Stomach (tissue), 9 donors: Measurements from ENCODE around the gene HTRA3. TPM values are rescaled to one million over a fixed set of nuclear protein-coding genes. Genes with fewer than 3 reads are reported as not detected.

Experiments used
- DNase-seq, 2 donors: peaks; one replicate each; pipeline versions ENCODE4 v3.0.0 to v3.0.0-alpha.2; 2013 to 2019
- H3K27ac ChIP-seq, 5 donors: fragments of 200-600 bp in 4 of 5; sonication (generic) in 4 of 5; one replicate each; pipeline ENCODE4 v1.5.1; 2013 to 2019; ENCODE audit warnings: mild to moderate bottlenecking in 1 of 5, moderate library complexity in 1 of 5
- H3K27me3 ChIP-seq, 3 donors: fragments of 200-600 bp; sonication (generic); one replicate each; pipeline ENCODE4 v1.5.1; 2017 to 2019; ENCODE audit warnings: mixed run types in 1 of 3
- H3K36me3 ChIP-seq, 4 donors: fragments of 200-600 bp; sonication (generic); 1 replicate in 3 of 4; 2 replicates in 1 of 4; pipeline ENCODE4 v1.5.1; 2016 to 2019
- H3K4me1 ChIP-seq, 4 donors: fragments of 200-600 bp; sonication (generic); one replicate each; pipeline ENCODE4 v1.5.1; 2016 to 2019
- H3K4me3 ChIP-seq, 4 donors: fragments of 200-600 bp; sonication (generic) in 3 of 4; one replicate each; pipeline ENCODE4 v1.5.1; 2016 to 2019; ENCODE audit warnings: mild to moderate bottlenecking in 1 of 4
- H3K9me3 ChIP-seq, 4 donors: fragments of 200-600 bp; sonication (generic); one replicate each; pipeline ENCODE4 v1.5.1; 2016 to 2019
- CTCF ChIP-seq, 7 experiments: fragments of 450-650 bp in 4 of 7; fragments of 200-600 bp in 3 of 7; sonication (generic) in 3 of 7; IDR thresholded peaks; one replicate each; pipeline ENCODE4 v1.5.1; 2016 to 2019; ENCODE audit warnings: antibody characterized with exemption in 7 of 7, control low read depth in 2 of 7, mild to moderate bottlenecking in 1 of 7
- EP300 ChIP-seq: sonication (generic); formaldehyde crosslinking; IDR thresholded peaks from one replicate; pipeline ENCODE4 v1.6.1; 2017; ENCODE audit warnings: antibody characterized with exemption
- POLR2A ChIP-seq, 4 donors: fragments of 450-650 bp; IDR thresholded peaks; one replicate each; pipeline ENCODE4 v1.6.1; 2016; ENCODE audit warnings: antibody characterized with exemption in 4 of 4, control low read depth in 2 of 4, mild to moderate bottlenecking in 1 of 4, moderate library complexity in 1 of 4
- POLR2AphosphoS5 ChIP-seq, 3 donors: sonication (generic); formaldehyde crosslinking; IDR thresholded peaks; one replicate each; pipeline ENCODE4 v1.6.1; 2016; ENCODE audit warnings: antibody characterized with exemption in 3 of 3
- WGBS, 5 donors: extraction: QIAGEN DNeasy Blood & Tissue Kit in 3 of 5; methylation state at CpG; one replicate each; pipeline versions ENCODE4 v1.1.5 to v1.1.7; 2013 to 2018; 5-methylcytosine and 5-hydroxymethylcytosine counted together
- intact Hi-C: fragments of 100-400 bp; cut with DNase I; formaldehyde crosslinking; loops from one replicate; pipeline ENCODE4 v1.15.1; 2023; ENCODE audit warnings: low total_unique reads
- polyA plus RNA-seq, 3 donors: library from polyadenylated mRNA; stranded (reverse); fragments of 200-250 nt; gene quantifications; one replicate each; pipeline ENCODE4 v1.2.3, GENCODE V29; 2013
- total RNA-seq, 5 donors: library from RNA; depleted of rRNA; stranded (reverse); fragments of >200 nt; gene quantifications; one replicate each; pipeline versions ENCODE4 v1.1.0 to v1.2.3, GENCODE V29; 2014 to 2016
- donor health status: healthy with polysubstance abuse.
- donor health status: Bipolar disorder and iron deficiency.
- donor health status: healthy.

Gene HTRA3
- total and polyA plus RNA-seq, 8 donors, result 6.6 to 26.8 (median 15.9) TPM

- Histone ChIP-seq H3K4me3 (no peak overlapping the region), H3K36me3 (no peaks in the 10 kb centered on the region), H3K27ac (peak overlapping the region in 2 of 5 donors; percentile 19 to 85), H3K9me3 (no peaks in the 10 kb centered on the region), H3K27me3 (no peaks in the 10 kb centered on the region), H3K4me1 (peaks cover 33 to 74% (median 56%) of the 10 kb centered on the region in 4 donors)
- intact Hi-C loops, result no loop called here
- TF ChIP-seq EP300, result no peak
- TF ChIP-seq POLR2AphosphoS5 (IDR thresholded peaks at IDR 0.05), result no peak
- peak in 1 of 2 donors; percentile 43 for DNase-seq
- 62 to 89% (median 72%) methylated on average over 6 of the region's 6 CpGs for WGBS, 5 donors
Observed at GRCh38 chr4:8278009-8278395, 8.4 kb downstream of the HTRA3 start.

GRCh38 chr4:8278421-8279287, 9.1 kb downstream of the HTRA3 start:
- peak in 1 of 2 donors; percentile 87 for DNase-seq
- H3K27ac ChIP-seq, result peak overlapping the region in 2 of 5 donors; percentile 7 to 85
- intact Hi-C loops, result no loop called here
- H3K36me3 ChIP-seq, result no peaks in the 10 kb centered on the region
- H3K27me3 ChIP-seq, result no peaks in the 10 kb centered on the region
- no peaks in the 10 kb centered on the region for H3K9me3 ChIP-seq
- peak in 1 of 3 donors; percentile 39 for TF ChIP-seq POLR2AphosphoS5 (IDR thresholded peaks at IDR 0.05)
- TF ChIP-seq CTCF (IDR thresholded peaks at IDR 0.05), result no peak
- no peak overlapping the region for H3K4me3 ChIP-seq
- WGBS, 5 donors, result 40 to 52% (median 43%) methylated on average over 12 to 17 of the region's 17 CpGs
- peaks cover 33 to 68% (median 51%) of the 10 kb centered on the region in 4 donors for H3K4me1 ChIP-seq

- Histone ChIP-seq H3K4me1 (peaks cover 26 to 59% (median 47%) of the 10 kb centered on the region in 4 donors), H3K27me3 (no peaks in the 10 kb centered on the region), H3K9me3 (no peaks in the 10 kb centered on the region), H3K36me3 (no peaks in the 10 kb centered on the region), H3K4me3 (no peak overlapping the region), H3K27ac (peak overlapping the region in 2 of 5 donors; percentile 8 to 85)
- intact Hi-C loops, result no loop called here
- no peak for DNase-seq
- TF ChIP-seq EP300 (no peak), CTCF (IDR thresholded peaks at IDR 0.05) (no peak), POLR2AphosphoS5 (IDR thresholded peaks at IDR 0.05) (no peak), POLR2A (IDR thresholded peaks at IDR 0.05) (no peak)
- 79 to 86% (median 83%) methylated on average over 18 to 22 of the region's 22 CpGs for WGBS, 5 donors
Observed at GRCh38 chr4:8279321-8280157, 10.0 kb downstream of the HTRA3 start.

- intact Hi-C loops, result no loop called here
- no peaks in the 10 kb centered on the region for H3K27me3 ChIP-seq
- peak overlapping the region in 1 of 5 donors; percentile 85 for H3K27ac ChIP-seq
- DNase-seq, result no peak
- TF ChIP-seq POLR2A (IDR thresholded peaks at IDR 0.05), result no peak
- TF ChIP-seq POLR2AphosphoS5 (IDR thresholded peaks at IDR 0.05), result no peak
- no peaks in the 10 kb centered on the region for H3K9me3 ChIP-seq
- peaks cover 22 to 51% (median 41%) of the 10 kb centered on the region in 4 donors for H3K4me1 ChIP-seq
- no peak overlapping the region for H3K4me3 ChIP-seq
- 82 to 94% (median 90%) methylated on average over 14 to 25 of the region's 25 CpGs for WGBS, 5 donors
- no peaks in the 10 kb centered on the region for H3K36me3 ChIP-seq
Observed at GRCh38 chr4:8280158-8280875, 10.8 kb downstream of the HTRA3 start.
